Measurements from ENCODE around the gene TM4SF18.

Gene TM4SF18

DNA sequence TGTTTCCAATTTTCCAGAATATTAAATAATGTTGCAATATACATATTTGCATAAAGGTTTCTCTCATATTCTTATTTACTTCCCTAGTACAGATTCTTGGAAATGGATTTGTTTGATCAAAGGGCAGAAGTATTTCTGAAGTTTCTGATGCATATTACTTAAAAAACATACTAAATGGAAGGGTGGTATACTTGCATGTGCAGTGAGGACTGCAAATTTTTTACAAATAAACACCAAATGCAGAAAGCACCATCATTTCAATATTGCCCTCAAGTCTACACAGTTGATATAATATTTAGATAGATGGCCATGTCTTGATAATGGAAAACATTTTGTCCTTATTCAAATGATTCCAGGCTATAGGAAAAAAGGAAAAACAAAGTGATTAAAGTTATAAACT is 12.3 kb downstream of the TM4SF18 start:
- CTCF ChIA-PET: no interaction called here
- Histone ChIP-seq H3K36me3 (ENCODE audit: control insufficient read depth in 2 of 2, insufficient read depth in 1 of 2, low read length in 2 of 2) (no peaks in the 10 kb centered on the region), H3K4me1 (ENCODE audit: control insufficient read depth, insufficient read depth, low read length) (no peaks in the 10 kb centered on the region), H3K4me3 (ENCODE audit: low read depth, low read length) (no peak overlapping the region), H3K27ac (ENCODE audit: extremely low read depth, low read depth, low read length) (no peak overlapping the region), H3K9me3 (ENCODE audit: control insufficient read depth, insufficient read depth, low read depth, low read length) (no peaks in the 10 kb centered on the region)
- no peak for TF ChIP-seq ZBTB48 (tag by site-specific recombination; IDR thresholded peaks at IDR 0.05)
- TF ChIP-seq, protein P1, sequence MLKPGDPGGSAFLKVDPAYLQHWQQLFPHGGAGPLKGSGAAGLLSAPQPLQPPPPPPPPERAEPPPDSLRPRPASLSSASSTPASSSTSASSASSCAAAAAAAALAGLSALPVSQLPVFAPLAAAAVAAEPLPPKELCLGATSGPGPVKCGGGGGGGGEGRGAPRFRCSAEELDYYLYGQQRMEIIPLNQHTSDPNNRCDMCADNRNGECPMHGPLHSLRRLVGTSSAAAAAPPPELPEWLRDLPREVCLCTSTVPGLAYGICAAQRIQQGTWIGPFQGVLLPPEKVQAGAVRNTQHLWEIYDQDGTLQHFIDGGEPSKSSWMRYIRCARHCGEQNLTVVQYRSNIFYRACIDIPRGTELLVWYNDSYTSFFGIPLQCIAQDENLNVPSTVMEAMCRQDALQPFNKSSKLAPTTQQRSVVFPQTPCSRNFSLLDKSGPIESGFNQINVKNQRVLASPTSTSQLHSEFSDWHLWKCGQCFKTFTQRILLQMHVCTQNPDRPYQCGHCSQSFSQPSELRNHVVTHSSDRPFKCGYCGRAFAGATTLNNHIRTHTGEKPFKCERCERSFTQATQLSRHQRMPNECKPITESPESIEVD (tag by site-specific recombination; IDR thresholded peaks at IDR 0.05): no peak
- no peak for TF ChIP-seq ZBTB7A (tag by site-specific recombination; IDR thresholded peaks at IDR 0.05; ENCODE audit: low read depth)
- TF ChIP-seq GLI4 (tag by site-specific recombination; IDR thresholded peaks at IDR 0.05): no peak
- no peak for TF ChIP-seq ZNF423 (tag by site-specific recombination; IDR thresholded peaks at IDR 0.05)
- no peak for TF ChIP-seq OSR2 (tag by site-specific recombination; IDR thresholded peaks at IDR 0.05)
- TF ChIP-seq ZNF394 (tag by site-specific recombination; IDR thresholded peaks at IDR 0.05; ENCODE audit: borderline replicate concordance): no peak
- TF ChIP-seq, protein P2, sequence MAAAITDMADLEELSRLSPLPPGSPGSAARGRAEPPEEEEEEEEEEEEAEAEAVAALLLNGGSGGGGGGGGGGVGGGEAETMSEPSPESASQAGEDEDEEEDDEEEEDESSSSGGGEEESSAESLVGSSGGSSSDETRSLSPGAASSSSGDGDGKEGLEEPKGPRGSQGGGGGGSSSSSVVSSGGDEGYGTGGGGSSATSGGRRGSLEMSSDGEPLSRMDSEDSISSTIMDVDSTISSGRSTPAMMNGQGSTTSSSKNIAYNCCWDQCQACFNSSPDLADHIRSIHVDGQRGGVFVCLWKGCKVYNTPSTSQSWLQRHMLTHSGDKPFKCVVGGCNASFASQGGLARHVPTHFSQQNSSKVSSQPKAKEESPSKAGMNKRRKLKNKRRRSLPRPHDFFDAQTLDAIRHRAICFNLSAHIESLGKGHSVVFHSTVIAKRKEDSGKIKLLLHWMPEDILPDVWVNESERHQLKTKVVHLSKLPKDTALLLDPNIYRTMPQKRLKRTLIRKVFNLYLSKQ (tag by site-specific recombination; IDR thresholded peaks at IDR 0.05; ENCODE audit: borderline replicate concordance): no peak
- no peak for TF ChIP-seq GFI1B (tag by site-specific recombination; IDR thresholded peaks at IDR 0.05)
- no peak for TF ChIP-seq ZNF549 (tag by site-specific recombination; IDR thresholded peaks at IDR 0.05)
- no peak for TF ChIP-seq ZNF311 (tag by site-specific recombination; IDR thresholded peaks at IDR 0.05; ENCODE audit: borderline replicate concordance)
- TF ChIP-seq EGR2 (tag by site-specific recombination; IDR thresholded peaks at IDR 0.05; ENCODE audit: low read depth): no peak
- TF ChIP-seq, protein P3, sequence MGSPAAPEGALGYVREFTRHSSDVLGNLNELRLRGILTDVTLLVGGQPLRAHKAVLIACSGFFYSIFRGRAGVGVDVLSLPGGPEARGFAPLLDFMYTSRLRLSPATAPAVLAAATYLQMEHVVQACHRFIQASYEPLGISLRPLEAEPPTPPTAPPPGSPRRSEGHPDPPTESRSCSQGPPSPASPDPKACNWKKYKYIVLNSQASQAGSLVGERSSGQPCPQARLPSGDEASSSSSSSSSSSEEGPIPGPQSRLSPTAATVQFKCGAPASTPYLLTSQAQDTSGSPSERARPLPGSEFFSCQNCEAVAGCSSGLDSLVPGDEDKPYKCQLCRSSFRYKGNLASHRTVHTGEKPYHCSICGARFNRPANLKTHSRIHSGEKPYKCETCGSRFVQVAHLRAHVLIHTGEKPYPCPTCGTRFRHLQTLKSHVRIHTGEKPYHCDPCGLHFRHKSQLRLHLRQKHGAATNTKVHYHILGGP (tag by site-specific recombination; IDR thresholded peaks at IDR 0.05): no peak
- TF ChIP-seq ZNF416 (tag by site-specific recombination; IDR thresholded peaks at IDR 0.05): no peak
- TF ChIP-seq YY2 (tag by site-specific recombination; IDR thresholded peaks at IDR 0.05): no peak
- no peak for TF ChIP-seq ZBTB21 (tag by site-specific recombination; IDR thresholded peaks at IDR 0.05)
- TF ChIP-seq, protein P4, sequence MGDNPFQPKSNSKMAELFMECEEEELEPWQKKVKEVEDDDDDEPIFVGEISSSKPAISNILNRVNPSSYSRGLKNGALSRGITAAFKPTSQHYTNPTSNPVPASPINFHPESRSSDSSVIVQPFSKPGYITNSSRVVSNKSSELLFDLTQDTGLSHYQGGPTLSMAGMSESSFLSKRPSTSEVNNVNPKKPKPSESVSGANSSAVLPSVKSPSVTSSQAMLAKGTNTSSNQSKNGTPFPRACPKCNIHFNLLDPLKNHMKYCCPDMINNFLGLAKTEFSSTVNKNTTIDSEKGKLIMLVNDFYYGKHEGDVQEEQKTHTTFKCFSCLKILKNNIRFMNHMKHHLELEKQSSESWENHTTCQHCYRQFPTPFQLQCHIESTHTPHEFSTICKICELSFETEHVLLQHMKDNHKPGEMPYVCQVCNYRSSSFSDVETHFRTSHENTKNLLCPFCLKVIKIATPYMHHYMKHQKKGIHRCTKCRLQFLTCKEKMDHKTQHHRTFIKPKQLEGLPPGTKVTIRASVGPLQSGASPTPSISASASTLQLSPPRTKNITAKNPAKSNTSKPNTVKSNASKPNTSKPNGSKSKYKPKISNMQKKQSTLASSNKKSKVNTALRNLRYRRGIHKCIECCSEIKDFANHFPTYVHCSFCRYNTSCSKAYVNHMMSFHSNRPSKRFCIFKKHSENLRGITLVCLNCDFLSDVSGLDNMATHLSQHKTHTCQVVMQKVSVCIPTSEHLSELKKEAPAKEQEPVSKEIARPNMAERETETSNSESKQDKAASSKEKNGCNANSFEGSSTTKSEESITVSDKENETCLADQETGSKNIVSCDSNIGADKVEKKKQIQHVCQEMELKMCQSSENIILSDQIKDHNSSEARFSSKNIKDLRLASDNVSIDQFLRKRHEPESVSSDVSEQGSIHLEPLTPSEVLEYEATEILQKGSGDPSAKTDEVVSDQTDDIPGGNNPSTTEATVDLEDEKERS (tag by site-specific recombination; IDR thresholded peaks at IDR 0.05): no peak
- TF ChIP-seq KLF7 (tag by site-specific recombination; IDR thresholded peaks at IDR 0.05; ENCODE audit: borderline replicate concordance): no peak
- no peak for TF ChIP-seq ZEB2 (tag by site-specific recombination; IDR thresholded peaks at IDR 0.05)
- TF ChIP-seq ZNF707 (tag by site-specific recombination; IDR thresholded peaks at IDR 0.05): no peak
- POLR2A ChIA-PET: no interaction called here

Data from HEK293 (cell line).